PC-9 (cell line): ENCODE data around the gene STARD10.

Source experiments
- CTCF ChIP-seq: fragments of 200-600 bp; sonication (generic); conservative IDR thresholded peaks from 2 replicates; pipeline ENCODE4 v1.6.1; 2017; ENCODE audit warnings: mixed run types, antibody characterized with exemption, mild to moderate bottlenecking, moderate library complexity
- EZH2 ChIP-seq: fragments of 200-600 bp; sonication (generic); IDR thresholded peaks from 2 replicates; pipeline ENCODE4 v1.8.0; 2017; ENCODE audit warnings: antibody characterized with exemption, low read depth

GRCh38 chr11:72781063-72781312 lies 12.9 kb downstream of the STARD10 start:
- TF ChIP-seq CTCF: no peak
- TF ChIP-seq EZH2: no peak
